Measurements from ENCODE around the gene ZNRF2. TPM values are rescaled to one million over a fixed set of nuclear protein-coding genes. Genes with fewer than 3 reads are reported as not detected.

The ZNRF2 gene
- total RNA-seq, 1 donor from 2014 or later: 9.3 TPM

GRCh38 chr7:30321089-30321881 lies 36.9 kb downstream of the ZNRF2 start:
- Mint-ChIP-seq H3K27me3 (ENCODE audit: insufficient read depth) (no peaks in the 10 kb centered on the region), H3K36me3 (ENCODE audit: low read depth) (peaks cover 11% of the 10 kb centered on the region), H3K27ac (peak overlapping the region; percentile 94), H3K4me1 (ENCODE audit: low read depth) (peaks cover 64% of the 10 kb centered on the region), H3K4me3 (peak overlapping the region; percentile 84), H3K9me3 (peaks cover 2% of the 10 kb centered on the region)
- intact Hi-C loops (cut with micrococcal nuclease): no loop called here
- DNase-seq (ENCODE audit: low spot score): no peak

DNA sequence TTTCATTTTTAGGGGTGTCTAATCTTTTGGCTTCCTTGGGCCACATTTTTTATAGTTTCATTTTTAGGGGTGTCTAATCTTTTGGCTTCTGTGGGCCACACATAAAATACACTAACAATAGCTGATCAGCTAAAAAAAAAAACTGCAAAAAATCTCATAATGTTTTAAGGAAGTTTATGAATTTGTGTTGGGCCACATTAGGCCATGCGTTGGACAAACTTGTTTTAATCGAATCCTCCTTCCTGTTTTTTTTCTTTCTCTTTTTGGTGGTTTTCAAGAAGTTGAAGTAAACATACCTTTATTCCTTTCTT lies 37.4 kb downstream of the ZNRF2 start:
- H3K4me3 Mint-ChIP-seq: peak overlapping the region; percentile 84

GRCh38 chr7:30322271-30323005 lies 38.0 kb downstream of the ZNRF2 start:
- Mint-ChIP-seq H3K4me3 (peak overlapping the region; percentile 84), H3K27ac (peak overlapping the region; percentile 94), H3K27me3 (ENCODE audit: insufficient read depth) (no peaks in the 10 kb centered on the region), H3K36me3 (ENCODE audit: low read depth) (peaks cover 14% of the 10 kb centered on the region), H3K9me3 (peaks cover 4% of the 10 kb centered on the region), H3K4me1 (ENCODE audit: low read depth) (peaks cover 59% of the 10 kb centered on the region)
- intact Hi-C loops (cut with micrococcal nuclease): loop anchor here (1.0 to 2.0 kb wide), 4 partner anchors 8 to 36 kb away; no protein-coding TSS in a partner anchor
- DNase-seq (ENCODE audit: low spot score): peak; percentile 11

More for the DNA sequence above, 37.4 kb downstream of the ZNRF2 start:
- peaks cover 64% of the 10 kb centered on the region for H3K4me1 Mint-ChIP-seq (ENCODE audit: low read depth)
- DNase-seq (ENCODE audit: low spot score): no peak
- peaks cover 16% of the 10 kb centered on the region for H3K36me3 Mint-ChIP-seq (ENCODE audit: low read depth)
- peak overlapping the region; percentile 94 for H3K27ac Mint-ChIP-seq
- H3K27me3 Mint-ChIP-seq (ENCODE audit: insufficient read depth): no peaks in the 10 kb centered on the region
- intact Hi-C loops (cut with micrococcal nuclease): loop anchor here (1.0 to 2.0 kb wide), 2 partner anchors 8 to 13 kb away; no protein-coding TSS in a partner anchor
- H3K9me3 Mint-ChIP-seq: peaks cover 4% of the 10 kb centered on the region

DNA sequence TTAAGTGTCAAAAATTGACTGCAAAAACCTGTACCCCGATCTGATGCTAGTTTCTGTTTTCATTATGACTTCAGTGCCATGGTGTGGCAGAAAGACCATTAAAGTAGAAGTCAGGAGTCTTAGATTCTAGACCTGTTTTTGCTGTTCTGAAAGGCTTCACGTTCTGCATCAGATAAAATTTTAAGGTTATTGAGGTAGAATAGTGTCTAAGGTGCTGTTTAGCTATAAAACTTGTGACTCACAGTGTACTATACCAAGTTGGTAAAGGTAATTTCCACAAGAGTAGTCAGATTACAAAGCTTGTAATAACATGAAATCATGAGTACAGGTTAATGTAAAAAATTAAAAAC lies 38.6 kb downstream of the ZNRF2 start:
- Mint-ChIP-seq H3K4me3 (peak overlapping the region; percentile 84), H3K27ac (peak overlapping the region; percentile 94), H3K36me3 (ENCODE audit: low read depth) (peaks cover 14% of the 10 kb centered on the region), H3K27me3 (ENCODE audit: insufficient read depth) (no peaks in the 10 kb centered on the region), H3K4me1 (ENCODE audit: low read depth) (peaks cover 54% of the 10 kb centered on the region), H3K9me3 (peaks cover 4% of the 10 kb centered on the region)
- no peak for DNase-seq (ENCODE audit: low spot score)
- intact Hi-C loops (cut with micrococcal nuclease): loop anchor here (1.0 to 2.0 kb wide), 3 partner anchors 14 to 37 kb away; no protein-coding TSS in a partner anchor

GRCh38 chr7:30327813-30328212 lies 43.4 kb downstream of the ZNRF2 start:
- peaks cover 23% of the 10 kb centered on the region for H3K36me3 Mint-ChIP-seq (ENCODE audit: low read depth)
- no peak overlapping the region for H3K4me3 Mint-ChIP-seq
- no peaks in the 10 kb centered on the region for H3K27me3 Mint-ChIP-seq (ENCODE audit: insufficient read depth)
- H3K4me1 Mint-ChIP-seq (ENCODE audit: low read depth): peaks cover 46% of the 10 kb centered on the region
- intact Hi-C loops (cut with micrococcal nuclease): no loop called here
- H3K27ac Mint-ChIP-seq: no peak overlapping the region
- peaks cover 8% of the 10 kb centered on the region for H3K9me3 Mint-ChIP-seq
- no peak for DNase-seq (ENCODE audit: low spot score)

- no peak for DNase-seq (ENCODE audit: low spot score)
- Mint-ChIP-seq H3K9me3 (peaks cover 8% of the 10 kb centered on the region), H3K36me3 (ENCODE audit: low read depth) (peaks cover 22% of the 10 kb centered on the region), H3K4me1 (ENCODE audit: low read depth) (peaks cover 40% of the 10 kb centered on the region), H3K27me3 (ENCODE audit: insufficient read depth) (no peaks in the 10 kb centered on the region), H3K27ac (no peak overlapping the region), H3K4me3 (no peak overlapping the region)
- intact Hi-C loops (cut with micrococcal nuclease): no loop called here
Observed at GRCh38 chr7:30328381-30328780, 44.0 kb downstream of the ZNRF2 start.

GRCh38 chr7:30329716-30330115 lies 45.3 kb downstream of the ZNRF2 start:
- intact Hi-C loops (cut with micrococcal nuclease): loop anchor here (1.0 to 2.0 kb wide), 4 partner anchors 7 to 43 kb away; no protein-coding TSS in a partner anchor
- Mint-ChIP-seq H3K9me3 (peaks cover 8% of the 10 kb centered on the region), H3K27me3 (ENCODE audit: insufficient read depth) (no peaks in the 10 kb centered on the region), H3K4me1 (ENCODE audit: low read depth) (peaks cover 41% of the 10 kb centered on the region), H3K36me3 (ENCODE audit: low read depth) (peaks cover 19% of the 10 kb centered on the region), H3K4me3 (no peak overlapping the region), H3K27ac (no peak overlapping the region)
- DNase-seq (ENCODE audit: low spot score): no peak

GRCh38 chr7:30330134-30331111 lies 46.0 kb downstream of the ZNRF2 start:
- H3K4me1 Mint-ChIP-seq (ENCODE audit: low read depth): peaks cover 39% of the 10 kb centered on the region
- peaks cover 18% of the 10 kb centered on the region for H3K36me3 Mint-ChIP-seq (ENCODE audit: low read depth)
- DNase-seq (ENCODE audit: low spot score): peak; percentile 17
- peak overlapping the region; percentile 18 for H3K27ac Mint-ChIP-seq
- H3K9me3 Mint-ChIP-seq: peaks cover 8% of the 10 kb centered on the region
- intact Hi-C loops (cut with micrococcal nuclease): loop anchor here (1.0 to 2.0 kb wide), 4 partner anchors 8 to 44 kb away; no protein-coding TSS in a partner anchor
- H3K4me3 Mint-ChIP-seq: peak overlapping the region; percentile 60
- H3K27me3 Mint-ChIP-seq (ENCODE audit: insufficient read depth): no peaks in the 10 kb centered on the region

GRCh38 chr7:30331338-30331737 lies 46.9 kb downstream of the ZNRF2 start:
- intact Hi-C loops (cut with micrococcal nuclease): loop anchor here (2.0 kb wide), 1 partner anchor 23 kb away; no protein-coding TSS in a partner anchor
- Mint-ChIP-seq H3K36me3 (ENCODE audit: low read depth) (peaks cover 15% of the 10 kb centered on the region), H3K27me3 (ENCODE audit: insufficient read depth) (peaks cover 2% of the 10 kb centered on the region), H3K27ac (no peak overlapping the region), H3K4me1 (ENCODE audit: low read depth) (peaks cover 45% of the 10 kb centered on the region), H3K4me3 (no peak overlapping the region), H3K9me3 (peaks cover 6% of the 10 kb centered on the region)
- no peak for DNase-seq (ENCODE audit: low spot score)

GRCh38 chr7:30332549-30332948 lies 48.2 kb downstream of the ZNRF2 start:
- Mint-ChIP-seq H3K4me1 (ENCODE audit: low read depth) (peaks cover 45% of the 10 kb centered on the region), H3K27ac (no peak overlapping the region), H3K4me3 (no peak overlapping the region), H3K36me3 (ENCODE audit: low read depth) (peaks cover 10% of the 10 kb centered on the region), H3K9me3 (peaks cover 5% of the 10 kb centered on the region), H3K27me3 (ENCODE audit: insufficient read depth) (peaks cover 3% of the 10 kb centered on the region)
- intact Hi-C loops (cut with micrococcal nuclease): no loop called here
- DNase-seq (ENCODE audit: low spot score): no peak

DNA sequence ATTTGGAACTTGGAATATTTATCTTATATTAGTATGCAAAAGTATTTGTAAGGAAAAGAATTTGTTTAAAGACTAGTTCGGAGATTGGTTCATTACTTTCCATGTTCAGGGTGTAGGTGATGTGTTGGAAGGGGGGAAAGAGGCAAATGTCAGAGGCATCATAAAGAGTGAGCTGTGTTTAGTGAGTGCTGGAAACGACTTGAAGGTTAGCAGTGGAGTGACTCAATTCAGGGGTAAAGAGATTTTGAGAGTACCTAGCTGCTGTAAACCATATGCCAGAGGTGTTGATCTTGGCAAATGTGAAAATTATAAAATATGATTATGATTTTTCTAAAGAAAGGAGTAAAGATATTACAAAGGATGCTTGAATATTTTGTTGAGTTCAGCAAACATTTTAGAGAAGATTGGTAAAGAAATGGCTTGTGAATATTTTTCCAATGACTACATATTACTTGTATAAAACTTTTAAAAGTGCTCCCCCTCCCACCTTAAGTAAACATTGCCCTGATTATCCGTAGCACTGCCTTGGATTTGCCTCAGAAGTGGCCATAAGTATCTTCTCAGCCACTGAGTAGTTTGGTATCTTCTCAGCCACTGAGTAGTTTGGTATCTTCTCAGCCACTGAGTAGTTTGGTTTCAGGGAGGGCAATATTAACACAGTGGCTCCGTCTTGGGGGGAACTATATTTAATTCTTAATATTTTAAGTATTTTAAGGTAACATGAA lies 51.5 kb downstream of the ZNRF2 start:
- H3K4me1 Mint-ChIP-seq (ENCODE audit: low read depth): peaks cover 19% of the 10 kb centered on the region
- H3K36me3 Mint-ChIP-seq (ENCODE audit: low read depth): peaks cover 12% of the 10 kb centered on the region
- H3K27me3 Mint-ChIP-seq (ENCODE audit: insufficient read depth): peaks cover 3% of the 10 kb centered on the region
- intact Hi-C loops (cut with micrococcal nuclease): no loop called here
- no peak overlapping the region for H3K27ac Mint-ChIP-seq
- peaks cover 17% of the 10 kb centered on the region for H3K9me3 Mint-ChIP-seq
- no peak overlapping the region for H3K4me3 Mint-ChIP-seq
- no peak for DNase-seq (ENCODE audit: low spot score)

DNA sequence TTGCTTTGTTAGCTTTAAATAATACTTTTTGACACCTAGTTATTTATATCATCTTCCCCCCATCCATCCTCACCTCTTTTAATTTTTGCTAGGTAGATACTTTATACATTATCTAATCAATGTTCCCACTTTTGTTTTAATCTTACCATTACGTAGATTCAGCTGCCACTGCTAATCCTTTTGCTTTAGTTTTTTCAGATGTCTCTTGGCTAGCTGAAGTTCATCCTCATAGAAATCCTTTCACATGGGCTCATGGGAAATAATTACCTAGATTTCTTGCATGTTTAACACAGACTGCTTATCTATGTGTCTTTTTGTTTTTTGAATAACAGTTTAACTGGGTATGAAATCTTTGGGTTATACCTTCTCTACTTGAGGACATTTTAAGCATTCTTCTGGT lies 60.1 kb downstream of the ZNRF2 start:
- Mint-ChIP-seq H3K4me3 (no peak overlapping the region), H3K4me1 (ENCODE audit: low read depth) (peaks cover 43% of the 10 kb centered on the region), H3K27me3 (ENCODE audit: insufficient read depth) (peaks cover 4% of the 10 kb centered on the region), H3K36me3 (ENCODE audit: low read depth) (peaks cover 5% of the 10 kb centered on the region), H3K9me3 (peaks cover 26% of the 10 kb centered on the region), H3K27ac (no peak overlapping the region)
- DNase-seq (ENCODE audit: low spot score): no peak
- intact Hi-C loops (cut with micrococcal nuclease): loop anchor here (10.0 kb wide), 1 partner anchor 250 kb away; the partner anchor contains the start of gene GARS1

Measured in activated T-helper 1 cell treated with anti-CD3 and anti-CD28 coated beads, Interleukin-12 subunit alpha, Interleukin-12 subunit beta, Interleukin-2, Interleukin-4 antibody, amounts not matched to agents 30 ng/mL and 10 ng/mL and 1 ng/mL, durations not matched to agents 14 hours and 24 hours and 36 hours (primary cell).